Activated CD4-positive, alpha-beta memory T cell treated with anti-CD3 and anti-CD28 coated beads for 36 hours (primary cell): ENCODE measurements around the gene FAM3A. TPM values are rescaled to one million over a fixed set of nuclear protein-coding genes. Genes with fewer than 3 reads are reported as not detected.
A peak's percentile ranks its signal among the peaks of the same experiment; 100 is the strongest.

Experiments
- CTCF ChIA-PET: fragments of 350-600 bp; sonication (Branson Sonifier 250); formaldehyde crosslinking; loops from one replicate; lab custom pipeline; 2021; ENCODE audit warnings: antibody characterized with exemption, inconsistent platforms; lab: Charles Lee
- POLR2A ChIA-PET: fragments of 350-600 bp; sonication (Branson Sonifier 250); formaldehyde crosslinking; loops from one replicate; lab custom pipeline; 2021; ENCODE audit warnings: antibody characterized with exemption; lab: Charles Lee
- DNase-seq: peaks from one replicate; pipeline ENCODE4 v3.0.0-alpha.2; 2020
- H3K27ac Mint-ChIP-seq: one replicate; pipeline ENCODE4 v1.8.0; 2021; ENCODE audit warnings: mixed read lengths
- H3K27me3 Mint-ChIP-seq: one replicate; pipeline ENCODE4 v1.8.0; 2021; ENCODE audit warnings: mixed read lengths
- H3K36me3 Mint-ChIP-seq: one replicate; pipeline ENCODE4 v1.8.0; 2021; ENCODE audit warnings: mixed read lengths
- H3K4me1 Mint-ChIP-seq: one replicate; pipeline ENCODE4 v1.8.0; 2021; ENCODE audit warnings: low read depth, mixed read lengths
- H3K4me3 Mint-ChIP-seq: one replicate; pipeline ENCODE4 v1.8.0; 2021; ENCODE audit warnings: mild to moderate bottlenecking, mixed read lengths
- H3K9me3 Mint-ChIP-seq: one replicate; pipeline ENCODE4 v1.8.0; 2021; ENCODE audit warnings: mixed read lengths
- intact Hi-C: fragments of 100-400 bp; cut with micrococcal nuclease; formaldehyde crosslinking; loops from one replicate; pipeline ENCODE4 v1.15.1; 2023
- total RNA-seq, 2 experiments: library from RNA; stranded (reverse); gene quantifications; one replicate each; pipeline ENCODE4 v1.2.3, GENCODE V29; 2021

FAM3A gene
- total RNA-seq, 2 experiments from 2014 or later = 21.4 to 28.4 TPM

DNA sequence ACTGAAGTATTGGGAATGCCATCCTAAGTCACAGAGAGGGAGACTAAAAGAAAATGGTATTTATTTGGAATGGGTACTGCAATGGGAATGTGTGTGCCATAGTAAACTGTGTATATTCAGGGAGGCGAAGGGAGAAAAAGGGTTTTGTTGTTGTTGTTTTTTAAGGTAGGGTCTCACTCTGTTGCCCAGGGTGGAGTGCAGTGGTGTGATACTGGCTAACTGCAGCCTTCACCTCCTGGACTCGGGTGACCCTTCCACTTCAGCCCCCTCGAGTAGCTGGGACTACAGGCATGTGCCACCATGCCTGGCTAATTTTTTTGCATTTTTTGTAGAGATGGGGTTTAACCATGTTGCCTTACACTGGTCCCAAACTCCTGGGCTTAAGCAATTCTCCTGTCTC, 21.3 kb downstream of the FAM3A start:
- no peaks in the 10 kb centered on the region for H3K9me3 Mint-ChIP-seq
- no peak overlapping the region for H3K27ac Mint-ChIP-seq
- ChIA-PET POLR2A (no interaction called here), CTCF (no interaction called here)
- no peak for DNase-seq
- H3K4me1 Mint-ChIP-seq = peaks cover 3% of the 10 kb centered on the region
- intact Hi-C loops = no loop called here
- H3K36me3 Mint-ChIP-seq = no peaks in the 10 kb centered on the region
- no peaks in the 10 kb centered on the region for H3K27me3 Mint-ChIP-seq
- no peak overlapping the region for H3K4me3 Mint-ChIP-seq

- Mint-ChIP-seq H3K27me3 (no peaks in the 10 kb centered on the region), H3K36me3 (peaks cover 10% of the 10 kb centered on the region), H3K9me3 (no peaks in the 10 kb centered on the region), H3K27ac (peak within 1 kb of the TSS; percentile 89), H3K4me1 (peaks cover 17% of the 10 kb centered on the region), H3K4me3 (peak within 1 kb of the TSS; percentile 87)
- peak; percentile 94 for DNase-seq
- POLR2A ChIA-PET = interaction anchor here (0.5 to 2.0 kb wide), 7 partner anchors 25 to 93 kb away, joined by 3 to 8 read pairs (median 4); partner anchors contain the start of gene RPL10
- CTCF ChIA-PET = interaction anchor here (0.7 to 1.3 kb wide), 5 partner anchors 10 to 92 kb away, joined by 3 to 5 read pairs (median 3); partner anchors contain the start of gene RPL10
- intact Hi-C loops = loop anchor here (1.0 kb wide), 1 partner anchor 26 kb away; the partner anchor contains the start of gene FAM3A
Observed at GRCh38 chrX:154490414-154491083, 25.5 kb downstream of the FAM3A start, which contains the start of gene SLC10A3. SLC10A3 (minus strand) TSS chrX:154490629; CDS start chrX:154488940, 1,689 bp downstream.

DNA sequence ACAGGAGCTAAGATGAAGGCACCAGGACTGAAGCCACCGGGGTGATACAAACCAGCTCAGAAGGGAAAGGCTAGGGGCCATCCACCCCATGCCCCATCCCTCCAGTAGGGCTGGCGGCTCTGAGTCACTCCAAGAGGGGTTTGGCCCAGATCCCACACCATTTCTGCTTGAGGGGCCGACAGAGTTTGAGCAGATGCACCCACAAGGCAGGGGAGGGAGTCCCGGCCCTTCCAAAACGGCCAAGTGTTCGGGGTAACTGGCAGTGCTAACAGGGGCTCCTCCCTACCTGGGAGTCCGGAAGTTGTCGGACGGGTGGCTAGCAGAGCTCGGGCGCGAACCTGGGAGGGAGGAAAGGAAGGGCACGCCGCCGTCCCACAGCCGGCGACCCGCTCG, 26.0 kb downstream of the FAM3A start:
- peak overlapping the region; percentile 89 for H3K27ac Mint-ChIP-seq
- H3K4me1 Mint-ChIP-seq = peaks cover 17% of the 10 kb centered on the region
- no peaks in the 10 kb centered on the region for H3K9me3 Mint-ChIP-seq
- DNase-seq = peak; percentile 48
- no peaks in the 10 kb centered on the region for H3K27me3 Mint-ChIP-seq
- H3K4me3 Mint-ChIP-seq = peak overlapping the region; percentile 87
- intact Hi-C loops = loop anchor here (1.0 kb wide), 1 partner anchor 26 kb away; the partner anchor contains the start of gene FAM3A
- CTCF ChIA-PET = interaction anchor here (0.7 to 1.3 kb wide), 5 partner anchors 10 to 92 kb away, joined by 3 to 5 read pairs (median 3); partner anchors contain the start of gene RPL10
- peaks cover 12% of the 10 kb centered on the region for H3K36me3 Mint-ChIP-seq
- POLR2A ChIA-PET = interaction anchor here (0.8 to 2.0 kb wide), 7 partner anchors 12 to 92 kb away, joined by 3 to 8 read pairs (median 4); partner anchors contain the start of genes FAM50A, LAGE3 and RPL10

- H3K4me1 Mint-ChIP-seq = peaks cover 25% of the 10 kb centered on the region
- peaks cover 12% of the 10 kb centered on the region for H3K36me3 Mint-ChIP-seq
- H3K27ac Mint-ChIP-seq = no peak overlapping the region
- DNase-seq = no peak
- peak overlapping the region; percentile 87 for H3K4me3 Mint-ChIP-seq
- intact Hi-C loops = no loop called here
- no peaks in the 10 kb centered on the region for H3K9me3 Mint-ChIP-seq
- POLR2A ChIA-PET = interaction anchor here (0.8 to 2.0 kb wide), 4 partner anchors 11 to 91 kb away, joined by 3 to 8 read pairs (median 4); partner anchors contain the start of genes FAM50A, LAGE3 and RPL10
- CTCF ChIA-PET = interaction anchor here (1.3 kb wide), 1 partner anchor 91 kb away, joined by 3 read pairs; the partner anchor contains the start of gene RPL10
- no peaks in the 10 kb centered on the region for H3K27me3 Mint-ChIP-seq
Observed at GRCh38 chrX:154489182-154489581, 26.9 kb downstream of the FAM3A start.

- Mint-ChIP-seq H3K9me3 (no peaks in the 10 kb centered on the region), H3K4me3 (peak overlapping the region; percentile 5), H3K27ac (no peak overlapping the region), H3K27me3 (no peaks in the 10 kb centered on the region), H3K36me3 (peaks cover 12% of the 10 kb centered on the region), H3K4me1 (peaks cover 28% of the 10 kb centered on the region)
- intact Hi-C loops = no loop called here
- POLR2A ChIA-PET = interaction anchor here (2.0 kb wide), 1 partner anchor 88 kb away, joined by 8 read pairs; no protein-coding TSS in a partner anchor
- CTCF ChIA-PET = no interaction called here
- no peak for DNase-seq
Observed at GRCh38 chrX:154488336-154489075, 27.5 kb downstream of the FAM3A start.

DNA sequence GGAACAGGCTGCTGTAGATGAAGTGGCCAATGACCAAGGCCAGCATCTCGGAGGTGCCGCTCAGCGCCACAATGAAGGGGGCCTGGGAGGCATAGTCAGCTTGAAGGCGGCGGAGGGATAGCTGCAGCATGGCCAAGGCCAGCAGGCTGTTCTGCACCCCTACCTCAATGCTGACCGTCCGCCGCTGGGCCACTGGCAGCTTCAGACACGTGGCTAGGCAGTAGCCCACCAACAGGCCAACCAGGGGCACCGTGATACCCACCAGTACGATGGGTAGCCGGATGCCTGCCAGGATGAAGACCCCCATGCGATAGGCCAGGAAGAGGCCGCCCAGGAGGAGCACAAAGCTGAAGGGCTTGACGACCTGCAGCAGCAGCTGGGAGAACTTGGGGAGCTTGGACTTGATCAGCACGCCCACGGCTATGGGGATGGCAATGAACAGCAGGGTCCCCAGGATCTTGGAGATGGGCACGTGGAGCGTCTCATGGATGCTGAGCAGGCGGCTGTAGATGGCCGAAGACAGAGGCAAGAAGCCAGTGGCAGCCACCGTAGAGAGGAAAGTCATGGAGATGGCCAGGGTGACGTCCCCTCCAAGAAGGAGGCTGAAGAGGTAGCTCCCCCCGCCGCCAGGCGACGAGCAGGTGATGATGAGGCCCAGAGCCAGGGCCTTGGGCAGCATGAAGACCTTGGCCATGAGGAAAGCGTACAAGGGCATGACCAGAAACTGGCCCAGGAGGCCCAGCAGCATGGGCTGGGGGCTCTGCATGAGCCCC, 28.3 kb downstream of the FAM3A start:
- H3K27ac Mint-ChIP-seq = no peak overlapping the region
- H3K4me1 Mint-ChIP-seq = peaks cover 29% of the 10 kb centered on the region
- H3K36me3 Mint-ChIP-seq = peaks cover 12% of the 10 kb centered on the region
- H3K4me3 Mint-ChIP-seq = peak overlapping the region; percentile 72
- no peaks in the 10 kb centered on the region for H3K27me3 Mint-ChIP-seq
- no peak for DNase-seq
- POLR2A ChIA-PET = interaction anchor here (1.3 kb wide), 1 partner anchor 75 kb away, joined by 4 read pairs; the partner anchor contains the start of gene TAFAZZIN
- no peaks in the 10 kb centered on the region for H3K9me3 Mint-ChIP-seq
- intact Hi-C loops = no loop called here
- CTCF ChIA-PET = no interaction called here

DNA sequence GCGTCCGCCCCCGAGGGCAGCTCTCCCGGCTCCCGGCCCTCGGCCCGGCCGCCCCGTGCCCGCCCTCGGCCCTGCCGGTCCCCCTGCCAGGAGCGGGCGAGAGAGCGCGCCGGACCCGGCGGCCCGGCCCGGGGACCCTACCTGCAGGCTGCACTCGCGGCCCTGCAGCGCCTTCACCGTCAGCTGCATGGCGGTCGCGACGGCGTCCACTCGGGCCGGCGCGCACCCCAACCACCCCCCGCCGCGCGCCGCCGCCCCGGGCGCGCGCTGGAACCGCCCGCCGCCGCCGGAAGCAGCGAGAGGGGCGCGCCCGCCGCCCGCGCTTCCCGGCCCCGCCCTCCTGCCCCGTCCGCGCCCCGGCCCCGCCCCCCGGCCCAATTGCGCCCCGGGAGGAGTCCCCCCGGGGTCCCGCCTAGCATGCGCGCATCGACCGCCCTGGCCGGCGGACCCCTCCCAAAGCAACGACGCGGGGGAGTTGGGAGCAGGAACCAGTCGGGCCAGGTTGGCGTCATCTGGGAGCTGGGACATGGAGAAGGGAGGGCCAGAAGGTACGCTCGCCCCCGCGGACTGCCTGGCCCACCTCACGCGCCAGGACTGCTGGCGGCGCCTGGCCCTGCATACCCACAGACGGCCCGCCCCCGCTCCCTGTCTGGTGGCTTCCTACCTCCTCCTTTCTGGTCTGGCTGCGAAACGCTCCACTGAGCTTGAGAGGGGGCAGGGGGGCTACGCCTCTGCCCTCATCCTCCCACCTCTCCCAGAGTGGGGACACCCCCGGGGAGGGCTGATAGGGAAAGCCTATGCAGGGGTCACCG, 29.4 kb downstream of the FAM3A start, which contains the start of gene UBL4A:
Gene UBL4A (minus strand): TSS at position 220 of the 812 bp plus-strand sequence. CDS start 31 bp downstream, at position 189.
- H3K36me3 Mint-ChIP-seq = peaks cover 12% of the 10 kb centered on the region
- CTCF ChIA-PET = no interaction called here
- H3K27me3 Mint-ChIP-seq = no peaks in the 10 kb centered on the region
- H3K4me3 Mint-ChIP-seq = peak within 1 kb of the TSS; percentile 72
- peak within 1 kb of the TSS; percentile 76 for H3K27ac Mint-ChIP-seq
- no peaks in the 10 kb centered on the region for H3K9me3 Mint-ChIP-seq
- DNase-seq = peak; percentile 62
- intact Hi-C loops = no loop called here
- POLR2A ChIA-PET = interaction anchor here (1.0 to 2.0 kb wide), 5 partner anchors 8 to 75 kb away, joined by 3 to 5 read pairs (median 4); partner anchors contain the start of gene TAFAZZIN
- peaks cover 29% of the 10 kb centered on the region for H3K4me1 Mint-ChIP-seq

DNA sequence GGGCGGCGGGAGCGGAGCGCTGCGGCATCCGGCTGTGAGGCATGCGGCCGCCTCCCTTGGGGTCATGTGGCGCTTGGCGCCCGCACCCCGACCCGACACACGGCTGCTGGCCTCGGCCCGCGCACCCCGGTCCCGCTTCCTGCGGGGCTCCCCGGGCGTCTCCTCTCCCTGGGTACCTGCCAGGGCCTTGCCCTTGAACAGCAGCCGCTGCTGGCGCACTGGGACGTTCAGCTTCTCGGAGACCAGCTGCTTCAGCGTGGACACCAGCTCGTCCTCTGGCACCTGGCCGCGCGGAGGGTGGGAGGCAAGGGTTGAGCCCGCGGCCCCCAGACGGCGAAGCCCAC, 30.0 kb downstream of the FAM3A start:
- peak; percentile 56 for DNase-seq
- Mint-ChIP-seq H3K9me3 (no peaks in the 10 kb centered on the region), H3K27ac (no peak overlapping the region), H3K4me1 (peaks cover 27% of the 10 kb centered on the region), H3K4me3 (no peak overlapping the region), H3K36me3 (peaks cover 12% of the 10 kb centered on the region), H3K27me3 (no peaks in the 10 kb centered on the region)
- ChIA-PET CTCF (no interaction called here), POLR2A (interaction anchor here (1.0 to 2.0 kb wide), 4 partner anchors 8 to 74 kb away, joined by 3 to 5 read pairs (median 4); partner anchors contain the start of gene TAFAZZIN)
- intact Hi-C loops = no loop called here

DNA sequence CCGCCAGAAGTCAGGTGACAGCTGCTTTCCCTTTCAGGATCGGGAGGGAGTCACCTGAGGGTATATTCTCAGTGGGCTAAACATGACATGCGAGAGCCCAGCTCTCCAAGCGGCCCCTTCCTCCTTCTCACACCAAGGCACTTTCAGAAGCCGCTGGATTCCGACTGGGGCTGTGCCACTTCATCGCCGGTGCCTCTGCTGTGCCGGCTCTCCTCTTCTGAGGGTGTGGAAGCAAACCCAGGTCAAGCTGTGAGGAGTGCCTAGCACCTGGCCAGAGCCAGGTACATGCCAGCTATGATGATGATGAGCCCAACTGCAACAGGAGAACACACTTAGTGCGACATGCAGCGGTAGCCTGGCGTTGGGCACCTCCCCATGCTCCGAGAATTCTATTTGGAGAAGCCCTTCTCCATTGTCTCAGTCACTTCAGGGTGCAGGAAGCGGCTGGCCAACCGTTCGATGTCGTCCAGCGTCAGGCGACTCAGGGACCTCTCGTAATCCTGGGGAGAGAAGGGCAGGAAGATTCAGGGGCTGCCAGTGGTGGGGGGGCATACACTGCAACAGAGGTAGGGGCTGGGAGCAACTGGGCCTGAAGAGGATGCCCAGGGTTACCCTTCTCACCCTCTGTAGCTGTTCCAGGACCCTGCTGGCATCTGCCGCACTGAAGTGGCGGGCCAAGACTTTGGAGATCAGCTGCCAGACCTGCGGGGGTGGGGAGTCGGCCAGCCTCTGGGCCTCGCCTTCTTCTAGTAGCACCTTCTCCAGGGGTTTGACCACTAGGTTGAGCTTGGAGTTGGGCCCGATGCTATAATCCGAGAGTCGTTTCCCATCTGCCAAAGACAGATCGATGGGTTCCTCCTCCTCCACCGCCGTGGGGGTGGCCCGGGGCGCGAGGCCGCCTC, 30.6 kb downstream of the FAM3A start:
- DNase-seq = no peak
- intact Hi-C loops = no loop called here
- CTCF ChIA-PET = no interaction called here
- H3K27me3 Mint-ChIP-seq = no peaks in the 10 kb centered on the region
- peaks cover 12% of the 10 kb centered on the region for H3K36me3 Mint-ChIP-seq
- peak overlapping the region; percentile 33 for H3K27ac Mint-ChIP-seq
- H3K4me1 Mint-ChIP-seq = peaks cover 27% of the 10 kb centered on the region
- POLR2A ChIA-PET = interaction anchor here (0.7 to 2.0 kb wide), 4 partner anchors 10 to 266 kb away, joined by 3 to 5 read pairs (median 4); partner anchors contain the start of gene TAFAZZIN
- peak overlapping the region; percentile 68 for H3K4me3 Mint-ChIP-seq
- H3K9me3 Mint-ChIP-seq = no peaks in the 10 kb centered on the region
